Astrocyte (in vitro differentiated cells and primary cell): ENCODE data around the gene HES5.
"Not testable (repeated sequence)": the region's sequence is repeated elsewhere in the genome, so short reads cannot be mapped to it uniquely, and the experiment has no call there.

ENCODE experiments used
- CTCF ChIP-seq: IDR thresholded peaks from 2 replicates; pipeline ENCODE4 v1.5.1; 2011; ENCODE audit warnings: low read depth, mild to moderate bottlenecking, inconsistent platforms, low read length, moderate library complexity; ENCODE audit not compliant: insufficient read depth
- EZH2 ChIP-seq: IDR thresholded peaks from 2 replicates; pipeline ENCODE4 v1.6.1; 2012; ENCODE audit warnings: mild to moderate bottlenecking, low read length, inconsistent platforms; ENCODE audit not compliant: insufficient read depth

GRCh38 chr1:2553076-2553475 lies 23.0 kb upstream of the HES5 start:
- not testable (repeated sequence) for TF ChIP-seq CTCF, EZH2
